Astrocyte of the cerebellum (primary cell): Measurements from ENCODE around the gene NSRP1.
"Not testable (repeated sequence)": the region's sequence is repeated elsewhere in the genome, so short reads cannot be mapped to it uniquely, and the experiment has no call there.

Experiments
- DNase-seq: peaks from one replicate; pipeline ENCODE4 v3.0.0-alpha.2; 2011; ENCODE audit warnings: low read depth
- H3K4me3 ChIP-seq: 2 replicates; pipeline ENCODE4 v1.5.1; 2011; ENCODE audit warnings: mild to moderate bottlenecking, low read depth, low read length, moderate library complexity
- in situ Hi-C: cut with HindIII; loops from 2 replicates; pipeline ENCODE4 v1.10.0; 2017; ENCODE audit warnings: low sequenced_read_pairs
- TF ChIP-seq, protein P1 (sequence below): IDR thresholded peaks from 2 replicates; pipeline ENCODE4 v1.5.1; 2012; ENCODE audit warnings: low read length, low read depth, moderate library complexity, mild to moderate bottlenecking; ENCODE audit errors: missing control alignments

NSRP1 gene

DNA sequence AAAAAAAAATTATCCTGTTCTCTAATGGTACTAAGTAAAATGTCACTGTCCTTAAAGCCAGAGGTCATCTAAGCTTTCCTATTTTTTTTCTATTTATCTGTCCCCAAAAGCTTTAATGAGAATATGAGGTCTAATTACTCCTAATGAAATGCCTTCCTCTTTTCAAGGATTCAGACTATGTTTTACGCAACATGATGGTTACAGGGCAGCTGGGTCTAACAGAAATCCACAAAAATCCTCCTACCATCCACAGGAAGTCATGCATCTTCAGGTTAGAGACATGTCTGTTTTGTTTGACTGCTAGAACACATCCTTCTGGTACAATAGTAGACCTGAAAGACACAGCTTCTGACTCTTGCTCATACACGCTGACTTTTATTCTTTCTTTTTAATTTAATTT, 29.7 kb upstream of the NSRP1 start:
- in situ Hi-C loops: loop anchor here (10.0 kb wide), 1 partner anchor 232 kb away; no protein-coding TSS in a partner anchor
- no peak for DNase-seq
- no peak overlapping the region for H3K4me3 ChIP-seq
- TF ChIP-seq, protein P1, sequence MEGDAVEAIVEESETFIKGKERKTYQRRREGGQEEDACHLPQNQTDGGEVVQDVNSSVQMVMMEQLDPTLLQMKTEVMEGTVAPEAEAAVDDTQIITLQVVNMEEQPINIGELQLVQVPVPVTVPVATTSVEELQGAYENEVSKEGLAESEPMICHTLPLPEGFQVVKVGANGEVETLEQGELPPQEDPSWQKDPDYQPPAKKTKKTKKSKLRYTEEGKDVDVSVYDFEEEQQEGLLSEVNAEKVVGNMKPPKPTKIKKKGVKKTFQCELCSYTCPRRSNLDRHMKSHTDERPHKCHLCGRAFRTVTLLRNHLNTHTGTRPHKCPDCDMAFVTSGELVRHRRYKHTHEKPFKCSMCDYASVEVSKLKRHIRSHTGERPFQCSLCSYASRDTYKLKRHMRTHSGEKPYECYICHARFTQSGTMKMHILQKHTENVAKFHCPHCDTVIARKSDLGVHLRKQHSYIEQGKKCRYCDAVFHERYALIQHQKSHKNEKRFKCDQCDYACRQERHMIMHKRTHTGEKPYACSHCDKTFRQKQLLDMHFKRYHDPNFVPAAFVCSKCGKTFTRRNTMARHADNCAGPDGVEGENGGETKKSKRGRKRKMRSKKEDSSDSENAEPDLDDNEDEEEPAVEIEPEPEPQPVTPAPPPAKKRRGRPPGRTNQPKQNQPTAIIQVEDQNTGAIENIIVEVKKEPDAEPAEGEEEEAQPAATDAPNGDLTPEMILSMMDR: no peak

DNA sequence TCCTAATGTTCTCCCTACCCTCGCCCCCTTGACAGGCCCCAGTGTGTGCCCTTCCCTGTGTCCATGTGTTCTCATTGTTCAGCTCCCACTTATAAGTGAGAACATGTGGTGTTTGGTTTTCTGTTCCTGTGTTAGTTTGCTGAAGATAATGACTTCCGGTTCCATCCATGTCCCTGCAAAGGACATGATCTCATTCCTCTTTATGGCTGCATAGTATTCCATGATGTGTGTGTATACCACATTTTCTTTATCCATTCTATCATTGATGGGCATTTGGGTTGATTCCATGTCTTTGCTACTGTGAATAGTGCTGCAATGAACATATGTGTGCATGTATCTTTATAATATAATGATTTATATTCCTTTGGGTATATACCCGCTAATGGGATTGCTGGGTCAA, 29.2 kb upstream of the NSRP1 start:
- not testable (repeated sequence) for H3K4me3 ChIP-seq
- in situ Hi-C loops: loop anchor here (10.0 kb wide), 1 partner anchor 233 kb away; no protein-coding TSS in a partner anchor

DNA sequence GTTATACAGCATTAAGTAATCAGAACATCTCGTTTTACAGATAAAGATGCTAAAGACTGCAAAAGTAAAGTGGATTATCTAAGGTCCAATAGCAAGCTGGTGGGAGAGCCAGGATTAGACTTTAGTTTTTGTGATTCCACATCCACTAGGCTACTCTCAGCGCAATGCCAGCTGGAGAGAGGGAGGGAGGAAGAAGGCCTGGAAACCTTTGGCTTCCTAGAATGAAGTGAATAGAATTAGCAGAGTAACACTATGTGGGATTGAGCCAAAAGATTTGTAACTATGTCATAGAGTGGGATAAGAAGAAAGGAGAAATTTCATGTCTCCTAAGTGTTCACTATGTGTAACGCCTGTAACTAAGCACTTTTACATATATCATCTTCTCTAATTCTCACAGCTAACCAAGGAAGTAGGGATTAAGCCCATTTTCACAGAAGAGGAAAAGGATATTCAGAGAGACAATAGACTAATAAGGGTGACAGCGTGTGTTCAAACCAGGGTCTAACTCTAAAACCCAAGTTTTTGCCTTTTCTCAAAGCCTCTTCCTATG, 25.4 kb upstream of the NSRP1 start:
- no peak overlapping the region for H3K4me3 ChIP-seq
- TF ChIP-seq, protein P1: no peak
- in situ Hi-C loops: no loop called here
- DNase-seq: no peak

More for the DNA sequence above, 29.2 kb upstream of the NSRP1 start:
- not testable (repeated sequence) for DNase-seq

DNA sequence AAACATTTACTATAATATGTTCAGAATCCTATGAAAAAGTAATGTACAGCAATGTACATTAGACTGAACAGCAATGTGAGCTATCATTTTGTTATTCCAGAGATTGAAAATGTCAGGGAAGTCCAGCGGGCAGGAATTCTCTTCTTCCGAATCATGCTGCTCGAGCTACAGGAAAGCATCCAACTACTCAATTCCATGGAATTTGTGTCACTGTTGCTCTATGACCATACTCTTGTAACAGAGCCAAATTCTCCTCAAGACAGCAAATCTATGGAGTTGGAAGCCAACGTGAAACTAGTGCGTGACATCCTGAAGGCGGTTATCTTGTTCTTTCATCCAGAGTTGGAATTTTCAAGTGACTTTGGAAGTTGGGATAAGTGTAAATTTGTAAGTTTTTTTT, 24.8 kb upstream of the NSRP1 start:
- H3K4me3 ChIP-seq: no peak overlapping the region
- peak; percentile 59 for DNase-seq
- in situ Hi-C loops: no loop called here
- TF ChIP-seq, protein P1: no peak

DNA sequence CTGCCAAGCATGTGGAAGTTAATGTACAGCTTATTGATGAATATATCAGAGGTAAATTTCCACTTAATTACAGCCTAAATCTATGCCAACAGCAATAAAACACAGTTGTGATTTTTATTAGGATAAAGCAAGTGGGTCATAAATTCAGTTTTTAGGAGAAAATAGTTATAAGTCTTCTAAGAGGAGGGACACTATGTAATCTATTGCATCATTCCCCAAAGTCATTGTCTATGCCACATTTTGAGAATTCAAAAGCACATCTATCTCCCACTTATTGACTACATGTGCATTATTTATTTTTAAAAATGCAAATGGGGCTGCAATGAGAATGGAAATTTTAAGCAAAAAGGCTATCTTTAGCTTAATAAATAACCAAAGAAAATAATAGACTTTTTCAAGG, 23.7 kb upstream of the NSRP1 start:
- no peak overlapping the region for H3K4me3 ChIP-seq
- TF ChIP-seq, protein P1: no peak
- in situ Hi-C loops: no loop called here
- no peak for DNase-seq

DNA sequence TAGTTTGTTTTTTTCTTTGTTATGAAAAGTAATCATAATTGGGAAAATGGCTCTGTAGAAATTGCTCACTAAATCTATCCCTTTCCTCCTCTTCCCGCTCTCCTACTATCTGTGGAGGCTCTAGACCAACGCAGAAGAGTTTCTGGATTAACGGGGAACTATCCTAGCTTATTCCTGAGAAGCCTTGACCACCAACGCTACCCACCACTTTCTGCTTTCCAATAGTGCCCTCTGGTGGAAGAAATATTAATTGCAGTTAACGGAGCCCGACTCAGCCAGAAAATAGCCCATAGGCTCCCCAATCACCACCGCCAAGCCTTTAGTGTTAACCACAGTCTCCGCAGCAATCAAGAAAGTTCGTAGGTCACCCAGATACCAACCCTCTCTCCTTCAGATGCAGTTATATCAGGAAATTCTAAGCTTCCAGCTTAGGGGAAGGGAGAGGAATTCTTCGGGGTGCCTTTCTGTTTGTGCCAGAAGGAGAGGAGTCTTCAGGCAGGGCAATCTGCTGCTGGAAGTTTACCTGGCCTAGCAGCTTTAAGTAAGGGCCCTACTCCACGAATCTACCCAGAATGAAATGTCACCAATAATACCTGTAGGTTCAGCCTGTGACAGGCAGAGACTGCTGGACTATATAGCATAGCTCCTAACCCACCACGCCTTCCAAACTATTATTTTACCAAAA, 23.0 kb upstream of the NSRP1 start:
- no peak overlapping the region for H3K4me3 ChIP-seq
- no peak for DNase-seq
- TF ChIP-seq, protein P1: peak; percentile 66
- in situ Hi-C loops: no loop called here

DNA sequence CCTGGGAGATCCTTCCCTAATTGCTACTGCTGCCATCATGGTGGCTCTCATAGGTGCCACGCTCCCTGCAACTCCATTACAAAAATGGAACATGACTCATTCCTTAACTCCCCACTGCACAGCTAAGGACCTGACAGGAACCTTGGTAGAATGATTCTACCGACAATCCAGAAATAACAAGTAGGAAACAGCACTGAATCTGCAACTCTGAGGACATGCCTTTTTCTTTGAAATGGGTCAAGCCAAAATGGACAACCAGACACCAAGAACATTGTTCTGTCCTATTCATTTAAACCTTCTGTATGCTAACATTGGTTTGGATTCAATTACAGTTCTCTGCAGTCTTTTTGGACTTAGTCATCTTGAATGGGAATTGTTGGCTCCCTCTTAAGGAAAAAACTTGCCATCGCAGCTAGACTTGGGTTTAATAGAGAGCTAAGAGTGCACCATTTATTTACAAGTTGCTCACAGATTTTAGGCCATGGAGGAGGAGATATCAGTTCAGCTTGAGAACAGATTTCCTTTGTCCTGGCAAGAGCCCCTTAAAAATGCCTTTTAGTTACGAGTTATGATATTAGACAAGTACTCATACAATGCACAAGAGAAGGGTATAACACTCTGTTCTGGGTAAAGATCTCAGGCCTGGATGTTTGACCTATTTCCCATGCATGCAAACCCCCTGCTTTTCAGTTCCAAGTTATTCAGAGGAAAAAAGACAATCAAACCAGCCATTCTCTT, 20.9 kb upstream of the NSRP1 start:
- TF ChIP-seq, protein P1: peak; percentile 71
- DNase-seq: peak; percentile 61
- H3K4me3 ChIP-seq: no peak overlapping the region
- in situ Hi-C loops: no loop called here
